22Rv1 (cell line): ENCODE results near the gene SOAT2.

Experiments
- ZFX ChIP-seq: fragments of 450-650 bp; IDR thresholded peaks from 2 replicates; pipeline ENCODE4 v1.6.1; 2017; ENCODE audit warnings: antibody characterized with exemption, borderline replicate concordance
- TF ChIP-seq, protein P1 (sequence below): fragments of 450-650 bp; IDR thresholded peaks from 2 replicates; pipeline ENCODE4 v1.5.1; 2017; ENCODE audit warnings: mild to moderate bottlenecking

DNA sequence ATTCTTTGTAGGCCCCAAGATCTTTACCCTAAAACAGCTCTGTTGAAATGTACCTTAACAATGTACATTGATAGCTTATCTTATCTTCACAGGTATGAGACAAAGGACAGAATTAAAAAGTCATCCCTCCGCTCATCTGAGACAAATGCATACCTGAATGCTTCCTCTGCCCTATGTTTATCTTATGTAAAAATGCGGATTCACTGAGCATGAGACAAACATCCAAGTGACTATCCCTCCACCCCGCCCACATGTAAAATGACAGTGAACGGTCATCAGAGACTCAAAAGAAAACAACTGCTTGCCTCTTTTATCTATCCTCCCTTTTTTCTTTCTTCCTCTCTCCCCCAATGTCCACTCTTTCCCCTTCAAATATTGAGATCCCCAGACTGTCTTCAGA is 40.1 kb downstream of the SOAT2 start:
- TF ChIP-seq, protein P1, sequence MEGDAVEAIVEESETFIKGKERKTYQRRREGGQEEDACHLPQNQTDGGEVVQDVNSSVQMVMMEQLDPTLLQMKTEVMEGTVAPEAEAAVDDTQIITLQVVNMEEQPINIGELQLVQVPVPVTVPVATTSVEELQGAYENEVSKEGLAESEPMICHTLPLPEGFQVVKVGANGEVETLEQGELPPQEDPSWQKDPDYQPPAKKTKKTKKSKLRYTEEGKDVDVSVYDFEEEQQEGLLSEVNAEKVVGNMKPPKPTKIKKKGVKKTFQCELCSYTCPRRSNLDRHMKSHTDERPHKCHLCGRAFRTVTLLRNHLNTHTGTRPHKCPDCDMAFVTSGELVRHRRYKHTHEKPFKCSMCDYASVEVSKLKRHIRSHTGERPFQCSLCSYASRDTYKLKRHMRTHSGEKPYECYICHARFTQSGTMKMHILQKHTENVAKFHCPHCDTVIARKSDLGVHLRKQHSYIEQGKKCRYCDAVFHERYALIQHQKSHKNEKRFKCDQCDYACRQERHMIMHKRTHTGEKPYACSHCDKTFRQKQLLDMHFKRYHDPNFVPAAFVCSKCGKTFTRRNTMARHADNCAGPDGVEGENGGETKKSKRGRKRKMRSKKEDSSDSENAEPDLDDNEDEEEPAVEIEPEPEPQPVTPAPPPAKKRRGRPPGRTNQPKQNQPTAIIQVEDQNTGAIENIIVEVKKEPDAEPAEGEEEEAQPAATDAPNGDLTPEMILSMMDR = no peak
- TF ChIP-seq ZFX = no peak
